Measurements from ENCODE around the gene NRDE2.
"Not testable (repeated sequence)": the region's sequence is repeated elsewhere in the genome, so short reads cannot be mapped to it uniquely, and the experiment has no call there.

NRDE2 gene

GRCh38 chr14:90246936-90247335, 84.8 kb downstream of the NRDE2 start:
- Histone ChIP-seq H3K27ac (no peak overlapping the region), H3K4me3 (ENCODE audit: low read depth, low read length) (no peak overlapping the region)
- DNase-seq: no peak

GRCh38 chr14:90242444-90242843, 89.3 kb downstream of the NRDE2 start:
- TF ChIP-seq CTCF (IDR thresholded peaks at IDR 0.05; ENCODE audit: low read depth, low read length): no peak
- DNase-seq: no peak
- Histone ChIP-seq H3K27ac (no peak overlapping the region), H3K36me3 (no peaks in the 10 kb centered on the region), H3K4me3 (ENCODE audit: low read depth, low read length) (no peak overlapping the region), H3K9me3 (ENCODE audit: severe bottlenecking) (peaks cover 32% of the 10 kb centered on the region), H3K27me3 (ENCODE audit: insufficient read depth, low read depth, severe bottlenecking) (peaks cover 13% of the 10 kb centered on the region)

More at GRCh38 chr14:90246936-90247335, 84.8 kb downstream of the NRDE2 start:
- peaks cover 2% of the 10 kb centered on the region for H3K9me3 ChIP-seq (ENCODE audit: severe bottlenecking)
- H3K27me3 ChIP-seq (ENCODE audit: insufficient read depth, low read depth, severe bottlenecking): peaks cover 8% of the 10 kb centered on the region
- H3K36me3 ChIP-seq: no peaks in the 10 kb centered on the region
- no peak for TF ChIP-seq CTCF (IDR thresholded peaks at IDR 0.05; ENCODE audit: low read depth, low read length)

- DNase-seq: no peak
- no peak overlapping the region for H3K27ac ChIP-seq
These were observed 92.6 kb downstream of the NRDE2 start for GRCh38 chr14:90239139-90239538.

GRCh38 chr14:90235179-90235976, 96.4 kb downstream of the NRDE2 start:
- DNase-seq: peak; percentile 72
- no peaks in the 10 kb centered on the region for H3K36me3 ChIP-seq
- H3K27ac ChIP-seq: no peak overlapping the region
- H3K9me3 ChIP-seq (ENCODE audit: severe bottlenecking): peaks cover 19% of the 10 kb centered on the region
- peaks cover 6% of the 10 kb centered on the region for H3K27me3 ChIP-seq (ENCODE audit: insufficient read depth, low read depth, severe bottlenecking)
- TF ChIP-seq CTCF (IDR thresholded peaks at IDR 0.05; ENCODE audit: low read depth, low read length): peak; percentile 84
- H3K4me3 ChIP-seq (ENCODE audit: low read depth, low read length): no peak overlapping the region

More at GRCh38 chr14:90239139-90239538, 92.6 kb downstream of the NRDE2 start:
- TF ChIP-seq CTCF (IDR thresholded peaks at IDR 0.05; ENCODE audit: low read depth, low read length): no peak
- no peak overlapping the region for H3K4me3 ChIP-seq (ENCODE audit: low read depth, low read length)
- peaks cover 19% of the 10 kb centered on the region for H3K27me3 ChIP-seq (ENCODE audit: insufficient read depth, low read depth, severe bottlenecking)
- no peaks in the 10 kb centered on the region for H3K36me3 ChIP-seq
- peaks cover 30% of the 10 kb centered on the region for H3K9me3 ChIP-seq (ENCODE audit: severe bottlenecking)

DNA sequence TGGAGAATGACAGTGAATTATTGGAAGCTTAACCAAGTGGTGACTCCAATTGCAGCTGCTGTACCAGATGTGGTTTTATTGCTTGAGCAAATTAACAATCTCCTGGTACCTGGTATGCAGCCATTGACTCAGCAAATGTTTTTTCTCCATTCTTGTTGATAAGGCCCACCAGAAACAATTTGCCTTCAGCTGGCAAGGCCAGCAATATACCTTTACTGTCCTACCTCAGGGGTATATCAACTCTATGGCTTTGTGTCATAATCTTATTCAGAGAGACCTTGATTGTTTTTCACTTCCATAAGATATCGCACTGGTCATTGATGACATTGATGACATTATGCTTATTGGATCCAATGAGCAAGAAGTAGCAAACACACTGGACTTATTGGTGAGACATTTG, 101.8 kb downstream of the NRDE2 start:
- not testable (repeated sequence) for H3K27ac ChIP-seq; H3K4me3 ChIP-seq (ENCODE audit: low read depth, low read length); DNase-seq; H3K9me3 ChIP-seq (ENCODE audit: severe bottlenecking); H3K27me3 ChIP-seq (ENCODE audit: insufficient read depth, low read depth, severe bottlenecking); H3K36me3 ChIP-seq

GRCh38 chr14:90228478-90228877, 103.3 kb downstream of the NRDE2 start:
- no peak for TF ChIP-seq CTCF (IDR thresholded peaks at IDR 0.05; ENCODE audit: low read depth, low read length)
- Histone ChIP-seq H3K36me3 (no peaks in the 10 kb centered on the region), H3K27me3 (ENCODE audit: insufficient read depth, low read depth, severe bottlenecking) (no peaks in the 10 kb centered on the region), H3K9me3 (ENCODE audit: severe bottlenecking) (peaks cover 3% of the 10 kb centered on the region), H3K4me3 (ENCODE audit: low read depth, low read length) (no peak overlapping the region), H3K27ac (no peak overlapping the region)
- no peak for DNase-seq

Measured in WERI-Rb-1 (cell line).